SJCRH30 (cell line): ENCODE measurements around the gene SNX27. TPM values are rescaled to one million over a fixed set of nuclear protein-coding genes. Genes with fewer than 3 reads are reported as not detected.
"Not testable (repeated sequence)": the region's sequence is repeated elsewhere in the genome, so short reads cannot be mapped to it uniquely, and the experiment has no call there.

Experiments used
- DNase-seq, 2 experiments: peaks; one replicate each; pipeline ENCODE4 v3.0.0-alpha.2; 2015 to 2020
- H3K27ac ChIP-seq: fragments of 250-450 bp; sonication (Bioruptor Pico); 2 replicates; pipeline ENCODE4 v1.5.1; 2020; ENCODE audit warnings: mild to moderate bottlenecking, moderate library complexity
- H3K27me3 ChIP-seq: fragments of 250-450 bp; sonication (Bioruptor Pico); 2 replicates; pipeline ENCODE4 v1.5.1; 2020; ENCODE audit warnings: mild to moderate bottlenecking, moderate library complexity
- H3K36me3 ChIP-seq: fragments of 250-450 bp; sonication (Bioruptor Pico); 2 replicates; pipeline ENCODE4 v1.5.1; 2020; ENCODE audit warnings: mild to moderate bottlenecking, moderate library complexity
- H3K4me1 ChIP-seq: fragments of 250-450 bp; sonication (Bioruptor Pico); 2 replicates; pipeline ENCODE4 v1.5.1; 2020; ENCODE audit warnings: mild to moderate bottlenecking, moderate library complexity
- H3K4me3 ChIP-seq: fragments of 250-450 bp; sonication (Bioruptor Pico); 2 replicates; pipeline ENCODE4 v1.5.1; 2020; ENCODE audit warnings: mild to moderate bottlenecking, moderate library complexity
- H3K9me3 ChIP-seq: fragments of 250-450 bp; sonication (Bioruptor Pico); replicated peaks from 2 replicates; pipeline ENCODE4 v1.5.1; 2020; ENCODE audit warnings: mild to moderate bottlenecking, moderate library complexity
- total RNA-seq: library from RNA; depleted of rRNA; stranded (reverse); fragments of >200 nt; shearing (Covaris generic); gene quantifications from 2 replicates; pipeline ENCODE4 v1.2.3, GENCODE V29; 2014

Gene SNX27
- total RNA-seq, 1 experiment from 2014 or later = 28.9 TPM

- H3K4me3 ChIP-seq = no peak overlapping the region
- DNase-seq = no peak
- peaks cover 55% of the 10 kb centered on the region for H3K4me1 ChIP-seq
- no peaks in the 10 kb centered on the region for H3K9me3 ChIP-seq
- peak overlapping the region; percentile 89; the same call in 1 of the 2 replicates for H3K27ac ChIP-seq
- no peaks in the 10 kb centered on the region for H3K27me3 ChIP-seq
- peaks cover 2% of the 10 kb centered on the region; the same call in 1 of the 2 replicates for H3K36me3 ChIP-seq
These were observed 27.6 kb upstream of the SNX27 start for GRCh38 chr1:151584278-151584677.

- Histone ChIP-seq H3K27ac (peak overlapping the region; percentile 89), H3K36me3 (peaks cover 2% of the 10 kb centered on the region; the same call in 1 of the 2 replicates), H3K9me3 (no peaks in the 10 kb centered on the region), H3K4me1 (peaks cover 55% of the 10 kb centered on the region), H3K27me3 (no peaks in the 10 kb centered on the region), H3K4me3 (no peak overlapping the region)
- no peak for DNase-seq
These were observed 27.1 kb upstream of the SNX27 start for GRCh38 chr1:151584780-151585179.

- Histone ChIP-seq H3K27me3 (no peaks in the 10 kb centered on the region), H3K36me3 (peaks cover 2% of the 10 kb centered on the region; the same call in 1 of the 2 replicates), H3K4me3 (no peak overlapping the region), H3K9me3 (no peaks in the 10 kb centered on the region), H3K4me1 (peaks cover 55% of the 10 kb centered on the region), H3K27ac (peak overlapping the region; percentile 89)
- peak; percentile 77 to 85 for DNase-seq
These were observed 26.2 kb upstream of the SNX27 start for GRCh38 chr1:151585622-151586021.

GRCh38 chr1:151590961-151591360, 20.9 kb upstream of the SNX27 start:
- no peak overlapping the region for H3K4me3 ChIP-seq
- no peak overlapping the region for H3K27ac ChIP-seq
- DNase-seq = no peak
- no peaks in the 10 kb centered on the region for H3K36me3 ChIP-seq
- H3K4me1 ChIP-seq = peaks cover 13% of the 10 kb centered on the region
- H3K27me3 ChIP-seq = no peaks in the 10 kb centered on the region
- H3K9me3 ChIP-seq = 0 out of 2 replicates have a peak, but pooled peaks cover 4% of the 10 kb centered on the region

- peak overlapping the region; percentile 34 for H3K4me3 ChIP-seq
These were observed 18.1 kb upstream of the SNX27 start for GRCh38 chr1:151593730-151594129.

GRCh38 chr1:151594143-151594625, 17.7 kb upstream of the SNX27 start:
- H3K4me1 ChIP-seq = no peaks in the 10 kb centered on the region
- peak overlapping the region; percentile 34 for H3K4me3 ChIP-seq
- H3K27ac ChIP-seq = no peak overlapping the region
- 0 out of 2 replicates have a peak, but pooled peaks cover 4% of the 10 kb centered on the region for H3K9me3 ChIP-seq
- DNase-seq = peak; percentile 55 to 68
- H3K36me3 ChIP-seq = no peaks in the 10 kb centered on the region
- H3K27me3 ChIP-seq = no peaks in the 10 kb centered on the region

More at GRCh38 chr1:151593730-151594129, 18.1 kb upstream of the SNX27 start:
- DNase-seq = no peak
- Histone ChIP-seq H3K4me1 (no peaks in the 10 kb centered on the region), H3K27me3 (no peaks in the 10 kb centered on the region), H3K36me3 (no peaks in the 10 kb centered on the region), H3K9me3 (0 out of 2 replicates have a peak, but pooled peaks cover 4% of the 10 kb centered on the region), H3K27ac (no peak overlapping the region)

GRCh38 chr1:151596166-151596953, 15.5 kb upstream of the SNX27 start:
- H3K9me3 ChIP-seq = no peaks in the 10 kb centered on the region
- H3K27me3 ChIP-seq = no peaks in the 10 kb centered on the region
- no peak for DNase-seq
- H3K27ac ChIP-seq = no peak overlapping the region
- no peak overlapping the region for H3K4me3 ChIP-seq
- H3K36me3 ChIP-seq = no peaks in the 10 kb centered on the region
- H3K4me1 ChIP-seq = no peaks in the 10 kb centered on the region

GRCh38 chr1:151602550-151602949, 9.3 kb upstream of the SNX27 start:
- not testable (repeated sequence) for H3K36me3 ChIP-seq, DNase-seq, H3K27ac ChIP-seq, H3K4me3 ChIP-seq, H3K4me1 ChIP-seq, H3K27me3 ChIP-seq, H3K9me3 ChIP-seq

- Histone ChIP-seq H3K9me3 (no peaks in the 10 kb centered on the region), H3K27me3 (no peaks in the 10 kb centered on the region), H3K4me1 (no peaks in the 10 kb centered on the region), H3K27ac (no peak overlapping the region), H3K4me3 (no peak overlapping the region), H3K36me3 (no peaks in the 10 kb centered on the region)
- DNase-seq = no peak
These were observed 7.6 kb upstream of the SNX27 start for GRCh38 chr1:151604291-151604690.

- no peak for DNase-seq
- no peaks in the 10 kb centered on the region for H3K27me3 ChIP-seq
- H3K4me1 ChIP-seq = peaks cover 4% of the 10 kb centered on the region
These were observed 5.5 kb upstream of the SNX27 start for GRCh38 chr1:151606384-151606783.

GRCh38 chr1:151606857-151607256, 5.0 kb upstream of the SNX27 start:
- Histone ChIP-seq H3K4me1 (peaks cover 5% of the 10 kb centered on the region), H3K36me3 (no peaks in the 10 kb centered on the region), H3K27ac (no peak overlapping the region), H3K9me3 (no peaks in the 10 kb centered on the region), H3K27me3 (no peaks in the 10 kb centered on the region), H3K4me3 (no peak overlapping the region)
- DNase-seq = no peak

More at GRCh38 chr1:151606384-151606783, 5.5 kb upstream of the SNX27 start:
- H3K27ac ChIP-seq = no peak overlapping the region
- no peak overlapping the region for H3K4me3 ChIP-seq
- H3K36me3 ChIP-seq = no peaks in the 10 kb centered on the region
- H3K9me3 ChIP-seq = no peaks in the 10 kb centered on the region

- Histone ChIP-seq H3K4me3 (no peak overlapping the region), H3K9me3 (no peaks in the 10 kb centered on the region), H3K27ac (no peak overlapping the region), H3K27me3 (no peaks in the 10 kb centered on the region), H3K4me1 (peaks cover 10% of the 10 kb centered on the region), H3K36me3 (no peaks in the 10 kb centered on the region)
- no peak for DNase-seq
These were observed 1.7 kb upstream of the SNX27 start for GRCh38 chr1:151610142-151610541.

GRCh38 chr1:151611288-151611790, 511 bp upstream of the SNX27 start:
- no peaks in the 10 kb centered on the region for H3K27me3 ChIP-seq
- H3K27ac ChIP-seq = peak overlapping the region; percentile 73
- peak overlapping the region; percentile 90 for H3K4me3 ChIP-seq
- DNase-seq = peak in 1 of 2 experiments; percentile 24
- no peaks in the 10 kb centered on the region for H3K9me3 ChIP-seq
- no peaks in the 10 kb centered on the region for H3K36me3 ChIP-seq
- H3K4me1 ChIP-seq = peaks cover 10% of the 10 kb centered on the region

GRCh38 chr1:151612501-151613281, 841 bp downstream of the SNX27 start:
- no peaks in the 10 kb centered on the region for H3K9me3 ChIP-seq
- peaks cover 10% of the 10 kb centered on the region for H3K4me1 ChIP-seq
- H3K4me3 ChIP-seq = peak overlapping the region; percentile 90
- peak; percentile 29 to 46 for DNase-seq
- peak overlapping the region; percentile 73 for H3K27ac ChIP-seq
- H3K27me3 ChIP-seq = no peaks in the 10 kb centered on the region
- H3K36me3 ChIP-seq = no peaks in the 10 kb centered on the region
